Thyroid gland (tissue), 4 donors: ENCODE data around the gene MAGI3.

Source experiments
- CTCF ChIP-seq, 6 experiments: fragments of 200-600 bp in 3 of 6; fragments of 450-650 bp in 3 of 6; sonication (generic) in 3 of 6; IDR thresholded peaks; one replicate each; pipeline ENCODE4 v1.5.1; 2016 to 2019; ENCODE audit warnings: antibody characterized with exemption in 6 of 6, mild to moderate bottlenecking in 2 of 6, inconsistent platforms in 1 of 6, moderate library complexity in 1 of 6
- POLR2A ChIP-seq, 2 donors: fragments of 450-650 bp; IDR thresholded peaks; one replicate each; pipeline ENCODE4 v1.6.1; 2017; ENCODE audit warnings: antibody characterized with exemption in 2 of 2, mild to moderate bottlenecking in 2 of 2, moderate library complexity in 1 of 2

GRCh38 chr1:113534130-113534817 is 144.0 kb downstream of the MAGI3 start:
- TF ChIP-seq CTCF (IDR thresholded peaks at IDR 0.05) (no peak), POLR2A (IDR thresholded peaks at IDR 0.05) (no peak)
